HS-5 (cell line): Measurements from ENCODE around the gene MAP3K5.

ENCODE experiments used
- DNase-seq: peaks from one replicate; pipeline ENCODE4 v3.0.0-alpha.2; 2012; ENCODE audit warnings: low read depth

Gene MAP3K5

GRCh38 chr6:136644597-136644952 lies 147.7 kb downstream of the MAP3K5 start:
- no peak for DNase-seq

GRCh38 chr6:136643850-136644596 lies 148.3 kb downstream of the MAP3K5 start:
- DNase-seq: peak; percentile 48

- DNase-seq: no peak
Measured at GRCh38 chr6:136641873-136642465, 150.3 kb downstream of the MAP3K5 start.

- no peak for DNase-seq
Measured at GRCh38 chr6:136641166-136641565, 151.1 kb downstream of the MAP3K5 start.

- DNase-seq: peak; percentile 22
Measured at GRCh38 chr6:136640132-136640915, 152.0 kb downstream of the MAP3K5 start.

GRCh38 chr6:136639702-136640101 lies 152.6 kb downstream of the MAP3K5 start:
- no peak for DNase-seq

- no peak for DNase-seq
Measured at GRCh38 chr6:136635615-136636014, 156.7 kb downstream of the MAP3K5 start.

- DNase-seq: no peak
Measured at GRCh38 chr6:136633355-136633754, 158.9 kb downstream of the MAP3K5 start.

- no peak for DNase-seq
Measured at GRCh38 chr6:136628996-136629395, 163.3 kb downstream of the MAP3K5 start.

GRCh38 chr6:136627191-136627590 lies 165.1 kb downstream of the MAP3K5 start:
- no peak for DNase-seq

GRCh38 chr6:136625293-136625692 lies 167.0 kb downstream of the MAP3K5 start:
- DNase-seq: no peak

GRCh38 chr6:136624347-136624746 lies 167.9 kb downstream of the MAP3K5 start:
- no peak for DNase-seq

- no peak for DNase-seq
Measured at GRCh38 chr6:136618086-136618485, 174.2 kb downstream of the MAP3K5 start.

GRCh38 chr6:136616527-136616926 lies 175.8 kb downstream of the MAP3K5 start:
- no peak for DNase-seq

GRCh38 chr6:136614994-136615393 lies 177.3 kb downstream of the MAP3K5 start:
- no peak for DNase-seq

- DNase-seq: no peak
Measured at GRCh38 chr6:136614350-136614749, 177.9 kb downstream of the MAP3K5 start.

GRCh38 chr6:136613477-136613876 lies 178.8 kb downstream of the MAP3K5 start:
- no peak for DNase-seq

GRCh38 chr6:136612666-136613389 lies 179.4 kb downstream of the MAP3K5 start:
- DNase-seq: no peak

GRCh38 chr6:136611746-136612145 lies 180.5 kb downstream of the MAP3K5 start:
- no peak for DNase-seq

- DNase-seq: no peak
Measured at GRCh38 chr6:136611133-136611532, 181.1 kb downstream of the MAP3K5 start.

- peak; percentile 99 for DNase-seq
Measured at GRCh38 chr6:136609873-136610706, 182.2 kb downstream of the MAP3K5 start.

GRCh38 chr6:136608991-136609390 lies 183.3 kb downstream of the MAP3K5 start:
- no peak for DNase-seq
